Fibroblast of villous mesenchyme (primary cell): ENCODE data around the gene CCDC91. TPM values are rescaled to one million over a fixed set of nuclear protein-coding genes. Genes with fewer than 3 reads are reported as not detected.

ENCODE experiments used
- DNase-seq: peaks from one replicate; pipeline ENCODE4 v3.0.0-alpha.2; 2010; ENCODE audit warnings: low read depth
- H3K4me3 ChIP-seq: 2 replicates; pipeline ENCODE4 v1.5.1; 2011; ENCODE audit warnings: low read depth, mild to moderate bottlenecking, low read length
- total RNA-seq: library from RNA; depleted of rRNA; stranded (reverse); fragments of >200 nt; gene quantifications from 2 replicates; pipeline ENCODE4 v1.2.3, GENCODE V29; 2012
- TF ChIP-seq, protein P1 (sequence below): IDR thresholded peaks from 2 replicates; pipeline ENCODE4 v1.5.1; 2012; ENCODE audit warnings: low read depth, mild to moderate bottlenecking, low read length; ENCODE audit not compliant: insufficient read depth

CCDC91 gene
- total RNA-seq, 1 donor = 30.7 TPM

DNA sequence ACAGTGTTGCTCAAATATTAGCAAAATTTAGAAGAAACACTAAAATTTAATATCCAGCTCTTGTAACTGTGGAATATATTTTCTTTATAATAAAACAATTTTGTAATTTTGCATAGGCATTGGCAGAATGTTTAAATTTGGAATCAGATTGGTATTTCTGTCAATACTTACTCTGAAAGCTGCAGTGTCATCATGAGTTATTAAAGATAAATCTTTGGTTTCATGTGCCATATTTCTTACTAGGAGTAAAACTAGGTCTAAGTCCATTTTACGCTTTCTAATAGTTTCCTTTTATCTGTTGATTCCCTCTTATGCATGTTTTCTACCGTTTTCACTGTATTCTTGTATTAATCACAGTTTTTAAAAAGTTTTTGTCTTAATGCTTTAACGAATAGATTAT, 49.7 kb downstream of the CCDC91 start:
- DNase-seq = no peak
- H3K4me3 ChIP-seq = no peak overlapping the region
- TF ChIP-seq, protein P1, sequence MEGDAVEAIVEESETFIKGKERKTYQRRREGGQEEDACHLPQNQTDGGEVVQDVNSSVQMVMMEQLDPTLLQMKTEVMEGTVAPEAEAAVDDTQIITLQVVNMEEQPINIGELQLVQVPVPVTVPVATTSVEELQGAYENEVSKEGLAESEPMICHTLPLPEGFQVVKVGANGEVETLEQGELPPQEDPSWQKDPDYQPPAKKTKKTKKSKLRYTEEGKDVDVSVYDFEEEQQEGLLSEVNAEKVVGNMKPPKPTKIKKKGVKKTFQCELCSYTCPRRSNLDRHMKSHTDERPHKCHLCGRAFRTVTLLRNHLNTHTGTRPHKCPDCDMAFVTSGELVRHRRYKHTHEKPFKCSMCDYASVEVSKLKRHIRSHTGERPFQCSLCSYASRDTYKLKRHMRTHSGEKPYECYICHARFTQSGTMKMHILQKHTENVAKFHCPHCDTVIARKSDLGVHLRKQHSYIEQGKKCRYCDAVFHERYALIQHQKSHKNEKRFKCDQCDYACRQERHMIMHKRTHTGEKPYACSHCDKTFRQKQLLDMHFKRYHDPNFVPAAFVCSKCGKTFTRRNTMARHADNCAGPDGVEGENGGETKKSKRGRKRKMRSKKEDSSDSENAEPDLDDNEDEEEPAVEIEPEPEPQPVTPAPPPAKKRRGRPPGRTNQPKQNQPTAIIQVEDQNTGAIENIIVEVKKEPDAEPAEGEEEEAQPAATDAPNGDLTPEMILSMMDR = no peak

DNA sequence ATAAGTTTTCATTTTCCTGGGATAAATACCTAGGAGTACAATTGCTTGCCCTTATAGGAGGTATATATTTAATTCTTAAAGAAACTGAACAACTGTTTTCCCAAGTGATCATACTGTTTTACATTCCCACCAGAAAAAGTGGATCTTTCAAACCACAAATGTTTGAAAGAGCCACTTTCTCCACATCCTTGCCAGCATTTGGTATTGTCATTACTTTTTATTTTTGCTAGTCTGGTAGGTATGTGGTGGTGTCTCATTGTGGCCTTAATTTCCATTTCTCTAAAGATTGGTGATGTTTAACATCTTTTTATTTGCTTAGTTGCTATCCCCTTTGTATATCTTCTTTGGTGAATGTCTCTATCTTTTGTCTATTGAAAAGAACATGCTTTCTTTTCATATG, 50.6 kb downstream of the CCDC91 start:
- no peak for DNase-seq

DNA sequence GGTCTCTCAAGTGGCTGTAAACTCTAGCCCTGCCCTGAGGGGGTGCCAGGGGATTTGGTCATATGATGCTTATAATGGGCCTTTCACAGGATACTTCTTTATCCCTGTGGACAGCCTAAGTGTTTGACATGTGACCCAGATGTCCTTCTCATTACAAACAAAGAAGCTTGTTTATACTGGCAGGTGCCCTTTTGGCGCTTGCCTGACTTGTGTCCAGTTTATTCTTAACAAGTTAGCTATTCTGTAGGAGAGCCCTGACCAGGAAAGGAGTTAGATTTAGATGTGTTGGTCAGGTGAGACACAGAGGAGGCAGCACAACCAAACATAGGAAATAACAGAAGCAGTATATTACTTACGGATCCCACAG, 51.9 kb downstream of the CCDC91 start:
- no peak overlapping the region for H3K4me3 ChIP-seq
- TF ChIP-seq, protein P1 = no peak
- DNase-seq = no peak

More for the DNA sequence above, 50.6 kb downstream of the CCDC91 start:
- TF ChIP-seq, protein P1 = no peak
- H3K4me3 ChIP-seq = no peak overlapping the region

DNA sequence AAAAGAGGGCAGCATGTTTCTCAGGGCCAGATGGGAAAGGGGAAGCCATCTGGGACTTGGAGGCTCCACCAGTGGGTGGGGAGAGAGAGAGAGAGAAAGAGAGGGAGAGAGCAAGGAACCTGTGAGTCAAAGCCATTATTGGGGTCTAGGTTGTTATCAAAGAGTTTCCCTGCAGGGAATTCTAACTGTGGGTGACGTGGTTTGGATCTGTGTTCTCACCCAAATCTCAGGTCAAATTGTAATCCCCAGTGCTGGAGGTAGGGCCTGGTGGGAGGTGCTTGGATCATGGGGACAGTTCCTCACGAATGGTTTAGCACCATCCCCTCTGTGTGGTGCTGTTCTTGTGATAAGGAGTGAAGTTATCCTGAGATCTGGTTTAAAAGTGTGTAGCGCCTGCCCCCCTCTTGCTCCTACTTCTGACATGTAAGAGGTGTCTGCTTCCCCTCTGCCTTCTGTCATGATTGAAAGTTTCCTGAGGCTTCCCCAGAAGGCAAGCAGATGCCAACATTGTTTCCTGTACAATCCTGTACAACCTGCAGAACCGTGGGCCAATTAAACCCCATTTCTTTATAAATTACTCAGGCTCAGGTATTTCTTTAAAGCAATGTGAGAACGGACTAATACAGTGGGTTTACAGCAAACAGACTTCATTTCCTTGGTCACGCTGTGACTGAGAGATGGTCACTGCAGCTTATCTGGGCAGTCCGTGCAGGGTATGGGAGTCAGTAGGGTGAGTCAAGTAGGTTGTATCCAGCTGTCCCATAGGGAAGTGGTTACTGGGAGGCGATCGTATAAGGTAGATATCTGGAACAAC, 52.4 kb downstream of the CCDC91 start:
- TF ChIP-seq, protein P1 = no peak
- H3K4me3 ChIP-seq = no peak overlapping the region
- DNase-seq = no peak

DNA sequence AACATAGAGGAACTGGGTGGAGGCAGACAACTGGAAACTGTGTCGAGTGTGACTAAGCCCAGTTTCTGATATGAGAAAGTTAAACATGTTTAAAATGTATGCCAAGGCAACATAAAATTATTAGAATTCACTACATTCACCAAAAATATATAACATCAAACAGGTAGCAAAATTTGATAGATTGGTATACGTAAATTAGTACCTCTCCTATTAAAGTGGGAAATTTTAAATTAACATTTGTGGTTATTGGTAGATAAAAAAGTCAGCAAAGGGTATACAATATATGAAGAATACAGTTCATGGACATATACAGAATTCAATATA, 53.0 kb downstream of the CCDC91 start:
- TF ChIP-seq, protein P1 = no peak
- DNase-seq = no peak
- no peak overlapping the region for H3K4me3 ChIP-seq

DNA sequence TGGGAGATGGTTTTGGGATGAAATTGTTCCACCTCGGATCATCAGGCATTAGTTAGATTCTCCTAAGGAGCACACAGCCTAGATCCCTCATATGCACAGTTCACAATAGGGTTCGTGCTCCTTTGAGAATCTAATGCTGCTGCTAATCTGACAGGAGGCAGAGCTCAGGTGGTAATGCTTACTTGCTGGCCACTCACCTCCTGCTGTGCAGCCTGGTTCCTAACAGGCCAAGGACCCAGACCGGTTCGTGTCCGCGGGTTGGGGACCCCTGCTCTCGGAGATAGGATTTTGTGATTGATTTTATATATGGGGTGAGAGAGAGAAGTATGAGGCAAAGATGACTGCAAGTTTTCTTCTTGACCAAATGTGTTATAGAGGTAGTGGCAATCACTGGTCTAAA, 57.5 kb downstream of the CCDC91 start:
- TF ChIP-seq, protein P1 = no peak
- no peak overlapping the region for H3K4me3 ChIP-seq
- no peak for DNase-seq

DNA sequence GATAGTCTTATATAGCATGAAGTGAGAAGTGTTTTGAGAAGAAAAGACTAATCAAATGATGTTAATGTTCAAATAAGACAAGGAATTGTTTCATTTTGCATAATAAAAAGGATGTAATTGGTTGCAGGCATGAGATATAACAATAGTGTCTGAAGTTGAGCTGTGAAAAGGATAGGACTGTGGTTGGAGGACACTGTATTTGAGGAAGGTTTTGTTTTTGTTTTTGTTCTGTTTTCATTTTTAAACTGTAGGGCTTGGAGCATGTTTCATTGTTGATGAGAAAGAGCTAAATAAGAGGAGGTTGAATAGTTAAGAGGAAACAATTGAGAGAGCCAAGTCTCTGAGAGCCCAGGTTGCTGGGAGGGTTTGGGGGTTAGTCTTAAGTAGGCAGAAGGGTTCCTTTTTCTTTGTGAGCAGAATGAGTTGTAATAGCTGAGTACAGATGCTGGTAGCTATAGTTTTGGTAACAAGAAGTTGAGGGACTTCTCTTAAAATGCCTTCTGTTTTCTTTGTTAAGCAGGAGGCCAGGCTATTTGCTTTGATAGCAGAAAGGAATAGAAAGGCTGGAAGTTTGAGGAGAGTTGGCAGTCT, 58.4 kb downstream of the CCDC91 start:
- DNase-seq = no peak
- no peak overlapping the region for H3K4me3 ChIP-seq
- TF ChIP-seq, protein P1 = no peak
